LoVo (cell line): ENCODE measurements around the gene LSM11.

Experiments used
- DNase-seq: peaks from one replicate; pipeline ENCODE4 v3.0.0-alpha.2; 2016; ENCODE audit warnings: low spot score

Gene LSM11

DNA sequence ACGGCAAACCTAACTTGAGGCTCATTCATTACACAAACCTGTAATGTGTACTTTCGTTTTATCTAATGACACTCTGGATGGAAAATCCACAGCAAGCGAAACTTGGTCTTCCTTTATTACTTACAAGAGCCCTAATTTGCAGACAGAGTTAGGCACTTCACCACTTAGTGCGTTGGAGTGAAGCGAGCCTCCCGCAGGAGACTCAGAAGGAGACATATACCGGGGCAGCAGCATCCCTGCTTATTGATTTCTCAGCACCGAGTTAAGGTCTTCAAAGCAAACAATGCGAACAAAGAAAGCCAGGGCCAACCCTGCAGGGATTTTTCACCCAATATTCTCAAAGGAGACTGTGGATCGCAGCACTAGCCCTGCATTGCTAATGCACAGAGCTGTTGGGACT is 28.6 kb downstream of the LSM11 start:
- no peak for DNase-seq

DNA sequence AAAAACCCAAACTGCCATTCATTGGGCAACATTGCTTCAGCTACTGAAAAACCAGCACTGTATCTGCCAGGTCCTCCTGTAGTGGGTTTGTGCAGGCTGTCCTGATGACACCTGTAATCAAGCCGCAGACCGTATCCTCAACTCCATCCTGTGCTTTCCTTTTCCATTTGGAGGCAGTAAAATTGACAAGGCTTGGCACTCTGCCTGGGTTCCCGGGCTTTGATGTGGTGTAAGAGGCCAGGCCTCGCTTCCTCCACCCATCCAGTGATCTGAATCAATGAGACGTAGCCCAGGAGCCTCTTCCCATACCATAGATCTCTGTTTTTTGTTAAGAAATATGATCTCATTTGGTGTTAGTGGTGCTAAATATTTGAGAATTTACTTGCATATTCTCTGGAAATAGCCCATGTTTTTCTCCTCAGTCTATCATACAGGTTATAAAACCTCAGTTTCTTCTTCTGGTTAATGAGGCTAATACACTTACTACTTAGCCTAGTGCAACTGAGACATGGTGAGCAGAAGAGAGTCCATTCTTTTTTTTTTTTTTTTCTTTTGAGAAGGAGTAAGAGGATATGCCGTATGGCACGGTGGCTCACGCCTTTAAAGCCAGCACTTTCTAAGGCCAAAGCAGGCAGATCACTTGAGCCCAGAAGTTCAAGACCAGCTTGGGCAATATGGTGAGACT is 34.8 kb downstream of the LSM11 start:
- DNase-seq: peak; percentile 87

- DNase-seq: no peak
These were observed 35.7 kb downstream of the LSM11 start for GRCh38 chr5:157779221-157779620.

GRCh38 chr5:157785801-157786200 is 42.3 kb downstream of the LSM11 start:
- no peak for DNase-seq

DNA sequence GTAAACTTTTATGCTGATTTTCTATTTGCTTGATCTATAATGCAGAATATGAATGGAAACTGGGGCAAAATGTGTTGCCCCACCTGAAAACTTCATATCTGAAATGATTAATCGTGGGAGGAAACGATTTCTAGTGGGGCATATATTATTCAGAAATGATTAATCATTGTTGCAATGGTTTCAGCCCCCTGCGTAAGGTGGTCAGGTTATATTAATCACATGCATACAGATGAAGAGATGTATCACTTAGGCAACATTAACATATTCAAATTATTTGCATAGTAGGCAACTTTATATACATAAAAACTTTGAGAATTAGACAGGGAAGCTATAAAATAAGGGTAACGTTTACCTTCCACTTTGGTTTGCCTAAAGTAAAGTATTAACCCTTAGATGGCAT is 49.8 kb downstream of the LSM11 start:
- no peak for DNase-seq

DNA sequence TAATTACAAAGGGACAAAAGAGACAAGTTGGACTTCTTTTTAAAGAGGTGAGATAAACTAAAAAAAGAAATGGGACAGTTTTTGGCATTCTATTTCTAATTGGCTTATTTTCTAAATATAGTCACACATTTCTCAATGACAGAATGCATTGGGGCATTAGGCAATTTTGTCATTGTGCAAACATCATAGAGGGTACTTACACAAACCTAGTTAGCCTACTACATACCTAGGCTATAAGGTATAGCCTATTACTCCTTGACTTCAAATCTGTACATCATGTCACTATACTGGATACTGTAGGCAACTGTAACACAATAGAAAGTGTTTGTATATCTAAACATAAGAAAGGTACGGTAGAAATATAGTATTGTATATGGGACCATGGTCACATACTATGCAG is 56.1 kb downstream of the LSM11 start:
- DNase-seq: no peak

DNA sequence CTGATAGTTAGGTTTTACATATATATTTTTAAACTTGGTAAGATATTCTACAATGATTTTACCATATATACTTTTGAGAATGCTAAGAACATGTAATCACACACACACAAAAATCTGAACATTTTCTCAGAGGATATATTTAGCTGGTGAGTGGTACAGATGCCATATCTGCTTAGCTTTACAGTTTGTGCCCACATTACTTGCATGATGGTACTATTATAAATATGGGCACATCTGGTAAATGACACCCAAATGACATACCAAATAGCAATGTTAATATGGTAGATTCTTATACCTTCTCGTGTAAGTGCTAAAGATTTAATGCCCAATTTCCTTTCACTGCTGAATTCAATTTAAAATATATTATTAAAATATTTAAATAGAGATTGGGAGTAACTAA is 56.6 kb downstream of the LSM11 start:
- DNase-seq: no peak

DNA sequence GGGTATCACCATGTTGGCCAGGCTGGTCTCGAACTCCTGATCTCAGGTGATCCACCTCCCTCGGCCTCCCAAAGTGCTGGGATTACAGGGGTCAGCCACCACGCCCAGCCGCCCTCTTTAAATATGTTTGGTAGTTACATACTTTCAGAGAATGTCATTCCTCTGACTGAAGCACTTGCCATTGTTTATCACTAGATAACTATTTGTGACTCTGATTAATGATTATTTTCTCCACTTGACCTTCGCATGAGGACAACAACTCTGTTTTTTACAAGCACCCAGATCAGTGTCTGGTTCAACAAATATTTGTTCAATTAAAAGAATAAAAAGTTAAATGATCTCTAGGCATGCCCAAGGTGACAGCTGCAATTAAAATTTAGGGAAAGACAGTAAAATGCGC is 59.2 kb downstream of the LSM11 start:
- no peak for DNase-seq

GRCh38 chr5:157808043-157808442 is 64.5 kb downstream of the LSM11 start:
- no peak for DNase-seq
